ENCODE measurements around the gene RFFL.

DNA sequence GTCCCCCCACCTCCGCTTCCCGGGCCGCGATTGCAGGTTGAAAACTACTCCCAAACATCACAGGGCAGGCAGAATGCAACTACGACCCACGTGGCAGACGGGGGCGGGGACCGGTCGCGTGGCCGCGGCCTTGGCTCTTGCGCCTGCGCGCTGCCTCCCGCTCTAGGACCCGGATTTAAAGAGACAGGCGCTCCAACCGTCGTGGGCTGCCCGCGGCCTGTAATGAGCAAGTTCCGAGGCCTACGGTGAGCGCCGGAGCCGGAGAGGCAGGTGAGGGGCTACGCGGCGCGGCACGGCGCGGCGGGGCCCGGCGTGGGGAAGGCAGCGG, 83.2 kb downstream of the RFFL start, which contains the start of gene LIG3:
- no peak for TF ChIP-seq EZH2 (IDR thresholded peaks at IDR 0.05; ENCODE audit: insufficient read depth, poor library complexity, severe bottlenecking)
- no peak for TF ChIP-seq EZH2phosphoT487 (IDR thresholded peaks at IDR 0.05; ENCODE audit: insufficient read depth, low read depth)
